Pulmonary artery endothelial cell (primary cell): Measurements from ENCODE around the gene ZNF831. TPM values are rescaled to one million over a fixed set of nuclear protein-coding genes. Genes with fewer than 3 reads are reported as not detected.

Source experiments
- DNase-seq: peaks from one replicate; pipeline ENCODE4 v3.0.0-alpha.2; 2011; ENCODE audit warnings: low read depth, low spot score
- total RNA-seq: library from RNA; depleted of rRNA; stranded (reverse); fragments of >200 nt; gene quantifications from 2 replicates; pipeline ENCODE4 v1.2.3, GENCODE V29; 2014

ZNF831 gene
- total RNA-seq, 1 donor from 2014 or later: not detected

- no peak for DNase-seq
Observed at GRCh38 chr20:59301343-59302007, 137.9 kb downstream of the ZNF831 start.

GRCh38 chr20:59305908-59306655 is 142.5 kb downstream of the ZNF831 start:
- DNase-seq: no peak

GRCh38 chr20:59307270-59307669 is 143.6 kb downstream of the ZNF831 start:
- no peak for DNase-seq

Other genes starting within 250 kb of the ZNF831 start
- gene NELFCD, start 182.6 kb upstream of the ZNF831 start, total RNA-seq: 71.7 and 76.5 TPM in 2 replicates
- 223 and 244 TPM in 2 replicates for gene CTSZ, start 156.6 kb upstream of the ZNF831 start, total RNA-seq
- gene TUBB1, start 144.4 kb upstream of the ZNF831 start, total RNA-seq: not detected in 2 replicates
- 34.8 and 35.8 TPM in 2 replicates for gene ATP5F1E, start 131.5 kb upstream of the ZNF831 start, total RNA-seq
- 93.3 and 104 TPM in 2 replicates for gene PRELID3B, start 121.0 kb upstream of the ZNF831 start, total RNA-seq
- gene EDN3, start 136.8 kb downstream of the ZNF831 start, total RNA-seq: not detected in 2 replicates